GM21390 (cell line): Measurements from ENCODE around the gene ADCY5.
"Not testable (repeated sequence)": the region's sequence is repeated elsewhere in the genome, so short reads cannot be mapped to it uniquely, and the experiment has no call there.

Source experiments
- ATAC-seq: cut with Tn5 transposase; IDR thresholded peaks from one replicate; pipeline ENCODE4 v1.9.1; 2021; ENCODE audit not compliant: unreplicated experiment

ADCY5 gene

GRCh38 chr3:123278446-123278845 lies 170.4 kb downstream of the ADCY5 start:
- no peak for ATAC-seq

- ATAC-seq, result no peak
Measured at GRCh38 chr3:123277106-123277505, 171.8 kb downstream of the ADCY5 start.

GRCh38 chr3:123276346-123277006 lies 172.4 kb downstream of the ADCY5 start:
- no peak for ATAC-seq

GRCh38 chr3:123275691-123276090 lies 173.2 kb downstream of the ADCY5 start:
- no peak for ATAC-seq

GRCh38 chr3:123272547-123272946 lies 176.3 kb downstream of the ADCY5 start:
- ATAC-seq, result no peak

- ATAC-seq, result no peak
Measured at GRCh38 chr3:123271466-123272159, 177.3 kb downstream of the ADCY5 start.

- no peak for ATAC-seq
Measured at GRCh38 chr3:123270818-123271217, 178.1 kb downstream of the ADCY5 start.

- ATAC-seq, result no peak
Measured at GRCh38 chr3:123267821-123268220, 181.1 kb downstream of the ADCY5 start.

GRCh38 chr3:123263941-123264340 lies 184.9 kb downstream of the ADCY5 start:
- ATAC-seq, result no peak

GRCh38 chr3:123262868-123263267 lies 186.0 kb downstream of the ADCY5 start:
- ATAC-seq, result no peak

- ATAC-seq, result no peak
Measured at GRCh38 chr3:123262226-123262625, 186.7 kb downstream of the ADCY5 start.

GRCh38 chr3:123261666-123262065 lies 187.2 kb downstream of the ADCY5 start:
- no peak for ATAC-seq

- no peak for ATAC-seq
Measured at GRCh38 chr3:123258811-123259420, 190.0 kb downstream of the ADCY5 start.

- ATAC-seq, result no peak
Measured at GRCh38 chr3:123258359-123258758, 190.5 kb downstream of the ADCY5 start.

GRCh38 chr3:123256256-123256655 lies 192.6 kb downstream of the ADCY5 start:
- no peak for ATAC-seq

GRCh38 chr3:123246866-123247265 lies 202.0 kb downstream of the ADCY5 start:
- ATAC-seq, result no peak

GRCh38 chr3:123244128-123244527 lies 204.8 kb downstream of the ADCY5 start:
- ATAC-seq, result no peak

GRCh38 chr3:123239756-123240155 lies 209.1 kb downstream of the ADCY5 start:
- ATAC-seq, result no peak

GRCh38 chr3:123239186-123239585 lies 209.7 kb downstream of the ADCY5 start:
- ATAC-seq, result not testable (repeated sequence)

- ATAC-seq, result no peak
Measured at GRCh38 chr3:123236902-123237301, 212.0 kb downstream of the ADCY5 start.
